Osteoblast (primary cell): ENCODE data around the gene ATF7IP2. TPM values are rescaled to one million over a fixed set of nuclear protein-coding genes. Genes with fewer than 3 reads are reported as not detected.
"Not testable (repeated sequence)": the region's sequence is repeated elsewhere in the genome, so short reads cannot be mapped to it uniquely, and the experiment has no call there.

Source experiments
- DNase-seq: peaks from one replicate; pipeline ENCODE4 v3.0.0; 2011; ENCODE audit warnings: low spot score, mixed read lengths; ENCODE audit not compliant: insufficient read length; ENCODE audit errors: missing footprints
- H2AFZ ChIP-seq: 2 replicates; pipeline ENCODE4 v1.6.0; 2011; ENCODE audit warnings: mild to moderate bottlenecking, low read length
- H3K27ac ChIP-seq: 2 replicates; pipeline ENCODE4 v1.5.1; 2011; ENCODE audit warnings: mild to moderate bottlenecking, low read depth, low read length, moderate library complexity
- H3K27me3 ChIP-seq: 2 replicates; pipeline ENCODE4 v1.6.0; 2012; ENCODE audit warnings: mild to moderate bottlenecking, control low read depth, inconsistent platforms, low read length, moderate library complexity; ENCODE audit not compliant: insufficient read depth
- H3K36me3 ChIP-seq: 2 replicates; pipeline ENCODE4 v1.5.1; 2011; ENCODE audit warnings: mild to moderate bottlenecking, low read length, control low read depth, moderate library complexity; ENCODE audit not compliant: insufficient read depth
- H3K4me1 ChIP-seq: 2 replicates; pipeline ENCODE4 v1.5.1; 2011; ENCODE audit warnings: mild to moderate bottlenecking, low read length, control low read depth, moderate library complexity; ENCODE audit not compliant: insufficient read depth
- H3K4me2 ChIP-seq: 2 replicates; pipeline ENCODE4 v1.6.0; 2011; ENCODE audit warnings: mild to moderate bottlenecking, low read length; ENCODE audit not compliant: insufficient read depth
- H3K4me3 ChIP-seq: fragments of 200-600 bp; sonication (generic); 3 replicates; pipeline ENCODE4 v1.5.1; 2012; ENCODE audit warnings: mild to moderate bottlenecking, low read length, inconsistent platforms; ENCODE audit not compliant: insufficient read depth
- H3K79me2 ChIP-seq: 2 replicates; pipeline ENCODE4 v1.6.0; 2012; ENCODE audit warnings: mild to moderate bottlenecking, low read length, control low read depth, inconsistent platforms; ENCODE audit not compliant: insufficient read depth
- H3K9me3 ChIP-seq: 2 replicates; pipeline ENCODE4 v1.5.1; 2011; ENCODE audit warnings: low read depth, low read length, control low read depth
- H4K20me1 ChIP-seq: 2 replicates; pipeline ENCODE4 v1.6.0; 2012; ENCODE audit warnings: mild to moderate bottlenecking, low read length, control low read depth; ENCODE audit not compliant: insufficient read depth
- CTCF ChIP-seq: IDR thresholded peaks from 2 replicates; pipeline ENCODE4 v1.5.1; 2011; ENCODE audit warnings: mild to moderate bottlenecking, low read depth, low read length, moderate library complexity; ENCODE audit errors: extremely low read depth
- total RNA-seq: library from RNA; depleted of rRNA; stranded (reverse); fragments of >200 nt; gene quantifications from 2 replicates; pipeline ENCODE4 v1.2.3, GENCODE V29; 2012

ATF7IP2 gene
- total RNA-seq, 1 donor: 8.0 TPM

GRCh38 chr16:10453159-10453510 lies 67.3 kb downstream of the ATF7IP2 start:
- H3K36me3 ChIP-seq: no peaks in the 10 kb centered on the region
- H4K20me1 ChIP-seq: no peaks in the 10 kb centered on the region
- H3K4me3 ChIP-seq: no peak overlapping the region
- H3K27me3 ChIP-seq: no peaks in the 10 kb centered on the region
- no peaks in the 10 kb centered on the region for H3K4me1 ChIP-seq
- H3K27ac ChIP-seq: no peak overlapping the region
- H3K79me2 ChIP-seq: no peaks in the 10 kb centered on the region
- no peak for DNase-seq
- no peak for TF ChIP-seq CTCF
- no peaks in the 10 kb centered on the region for H3K9me3 ChIP-seq
- no peak overlapping the region for H2AFZ ChIP-seq
- H3K4me2 ChIP-seq: no peak overlapping the region

- no peaks in the 10 kb centered on the region for H3K27me3 ChIP-seq
- H3K27ac ChIP-seq: no peak overlapping the region
- DNase-seq: no peak
- H3K4me3 ChIP-seq: no peak overlapping the region
- no peak overlapping the region for H3K4me2 ChIP-seq
- H3K9me3 ChIP-seq: no peaks in the 10 kb centered on the region
- H3K79me2 ChIP-seq: no peaks in the 10 kb centered on the region
- H2AFZ ChIP-seq: no peak overlapping the region
- H4K20me1 ChIP-seq: no peaks in the 10 kb centered on the region
- TF ChIP-seq CTCF: no peak
- H3K36me3 ChIP-seq: no peaks in the 10 kb centered on the region
- no peaks in the 10 kb centered on the region for H3K4me1 ChIP-seq
Measured at GRCh38 chr16:10465821-10466220, 80.0 kb downstream of the ATF7IP2 start.

GRCh38 chr16:10466313-10466712 lies 80.5 kb downstream of the ATF7IP2 start:
- no peak for TF ChIP-seq CTCF
- Histone ChIP-seq H4K20me1 (no peaks in the 10 kb centered on the region), H3K4me1 (no peaks in the 10 kb centered on the region)

GRCh38 chr16:10466861-10467260 lies 81.0 kb downstream of the ATF7IP2 start:
- Histone ChIP-seq H3K36me3 (no peaks in the 10 kb centered on the region), H4K20me1 (no peaks in the 10 kb centered on the region), H3K9me3 (no peaks in the 10 kb centered on the region), H3K4me1 (no peaks in the 10 kb centered on the region), H2AFZ (no peak overlapping the region), H3K27me3 (no peaks in the 10 kb centered on the region), H3K4me2 (no peak overlapping the region), H3K4me3 (no peak overlapping the region), H3K27ac (no peak overlapping the region), H3K79me2 (no peaks in the 10 kb centered on the region)
- no peak for TF ChIP-seq CTCF
- DNase-seq: no peak

More at GRCh38 chr16:10466313-10466712, 80.5 kb downstream of the ATF7IP2 start:
- no peaks in the 10 kb centered on the region for H3K36me3 ChIP-seq
- H3K4me3 ChIP-seq: no peak overlapping the region
- H3K79me2 ChIP-seq: no peaks in the 10 kb centered on the region
- no peak overlapping the region for H3K27ac ChIP-seq
- no peak overlapping the region for H2AFZ ChIP-seq
- no peaks in the 10 kb centered on the region for H3K9me3 ChIP-seq
- DNase-seq: no peak
- H3K4me2 ChIP-seq: no peak overlapping the region
- H3K27me3 ChIP-seq: no peaks in the 10 kb centered on the region

DNA sequence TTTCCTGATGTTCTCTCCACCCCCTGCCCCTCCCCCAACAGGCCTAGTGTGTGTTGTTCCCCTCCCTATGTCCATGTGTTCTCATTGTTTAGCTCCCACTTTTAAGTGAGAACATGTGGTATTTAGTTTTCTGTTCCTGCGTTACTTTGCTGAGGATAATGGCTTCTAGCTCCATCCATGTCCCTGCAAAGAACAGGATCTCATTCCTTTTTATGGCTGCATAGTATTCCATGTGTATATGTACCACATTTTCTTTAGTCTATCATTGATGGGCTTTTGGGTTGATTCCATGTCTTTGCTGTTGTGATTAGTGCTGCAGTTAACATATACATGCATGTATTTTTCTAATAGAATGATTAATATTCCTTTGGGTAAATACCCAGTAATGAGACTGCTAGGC lies 90.8 kb downstream of the ATF7IP2 start:
- H4K20me1 ChIP-seq, H3K79me2 ChIP-seq, H3K27me3 ChIP-seq, H3K27ac ChIP-seq, DNase-seq, H3K9me3 ChIP-seq, H3K4me1 ChIP-seq, H3K4me2 ChIP-seq, H3K4me3 ChIP-seq, H2AFZ ChIP-seq, H3K36me3 ChIP-seq: not testable (repeated sequence)
